ENCODE data around the gene ZNF143. TPM values are rescaled to one million over a fixed set of nuclear protein-coding genes. Genes with fewer than 3 reads are reported as not detected.

ZNF143 gene
- total and polyA plus RNA-seq, 10 of the 15 experiments (the other 5 are each of a cell fraction or from before 2014, with no cell fraction given): 13.6 to 48.7 (median 19.4) TPM

GRCh38 chr11:9573775-9574621 lies 113.2 kb downstream of the ZNF143 start (continued):
- TF ChIP-seq HSF1 (IDR thresholded peaks at IDR 0.05; ENCODE audit: low read depth, low read length) (no peak), HCFC1 (IDR thresholded peaks at IDR 0.05; ENCODE audit: low read length) (no peak), JUND (IDR thresholded peaks at IDR 0.05; ENCODE audit: low read depth, low read length) (no peak), ZNF687 (IDR thresholded peaks at IDR 0.05) (peak; percentile 48), BMI1 (IDR thresholded peaks at IDR 0.05; ENCODE audit: borderline replicate concordance) (no peak), REST (IDR thresholded peaks at IDR 0.05; ENCODE audit: low read depth, low read length) (no peak), CHD2 (IDR thresholded peaks at IDR 0.05; ENCODE audit: borderline replicate concordance, low read depth, low read length) (no peak), POLR2A (IDR thresholded peaks at IDR 0.05; ENCODE audit: low read depth, low read length) (peak; percentile 16; the same call in 1 of the 2 replicates), IKZF2 (IDR thresholded peaks at IDR 0.05) (no peak), STAT1 (conservative IDR thresholded peaks at IDR 0.05) (no peak), ZNF622 (IDR thresholded peaks at IDR 0.05) (no peak), NR2C1 (IDR thresholded peaks at IDR 0.05) (no peak), SKIL (IDR thresholded peaks at IDR 0.05; ENCODE audit: low read depth, poor library complexity, severe bottlenecking) (no peak), CEBPB (IDR thresholded peaks at IDR 0.05; ENCODE audit: borderline replicate concordance in 1 of 2, low read depth in 2 of 2, low read length in 2 of 2) (no peak), BACH1 (IDR thresholded peaks at IDR 0.05; ENCODE audit: borderline replicate concordance) (peak; percentile 81)
